PC-9 (cell line): ENCODE data around the gene F2RL1.
"Not testable (repeated sequence)": the region's sequence is repeated elsewhere in the genome, so short reads cannot be mapped to it uniquely, and the experiment has no call there.

Experiments
- EZH2 ChIP-seq: fragments of 200-600 bp; sonication (generic); IDR thresholded peaks from 2 replicates; pipeline ENCODE4 v1.8.0; 2017; ENCODE audit warnings: antibody characterized with exemption, low read depth
- TF ChIP-seq, protein P1 (sequence below): fragments of 200-600 bp; sonication (generic); conservative IDR thresholded peaks from 2 replicates; pipeline ENCODE4 v1.6.1; 2017; ENCODE audit warnings: mixed run types, antibody characterized with exemption, mild to moderate bottlenecking, moderate library complexity

- TF ChIP-seq, protein P1, sequence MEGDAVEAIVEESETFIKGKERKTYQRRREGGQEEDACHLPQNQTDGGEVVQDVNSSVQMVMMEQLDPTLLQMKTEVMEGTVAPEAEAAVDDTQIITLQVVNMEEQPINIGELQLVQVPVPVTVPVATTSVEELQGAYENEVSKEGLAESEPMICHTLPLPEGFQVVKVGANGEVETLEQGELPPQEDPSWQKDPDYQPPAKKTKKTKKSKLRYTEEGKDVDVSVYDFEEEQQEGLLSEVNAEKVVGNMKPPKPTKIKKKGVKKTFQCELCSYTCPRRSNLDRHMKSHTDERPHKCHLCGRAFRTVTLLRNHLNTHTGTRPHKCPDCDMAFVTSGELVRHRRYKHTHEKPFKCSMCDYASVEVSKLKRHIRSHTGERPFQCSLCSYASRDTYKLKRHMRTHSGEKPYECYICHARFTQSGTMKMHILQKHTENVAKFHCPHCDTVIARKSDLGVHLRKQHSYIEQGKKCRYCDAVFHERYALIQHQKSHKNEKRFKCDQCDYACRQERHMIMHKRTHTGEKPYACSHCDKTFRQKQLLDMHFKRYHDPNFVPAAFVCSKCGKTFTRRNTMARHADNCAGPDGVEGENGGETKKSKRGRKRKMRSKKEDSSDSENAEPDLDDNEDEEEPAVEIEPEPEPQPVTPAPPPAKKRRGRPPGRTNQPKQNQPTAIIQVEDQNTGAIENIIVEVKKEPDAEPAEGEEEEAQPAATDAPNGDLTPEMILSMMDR, result not testable (repeated sequence)
- not testable (repeated sequence) for TF ChIP-seq EZH2
Measured at GRCh38 chr5:76780616-76781015, 38.2 kb upstream of the F2RL1 start.
